ENCODE data around the gene AKNA. TPM values are rescaled to one million over a fixed set of nuclear protein-coding genes. Genes with fewer than 3 reads are reported as not detected.
A peak's percentile ranks its signal among the peaks of the same experiment; 100 is the strongest.

The AKNA gene
- total and polyA plus RNA-seq, 12 donors = 4.8 to 37.3 (median 15.9) TPM

DNA sequence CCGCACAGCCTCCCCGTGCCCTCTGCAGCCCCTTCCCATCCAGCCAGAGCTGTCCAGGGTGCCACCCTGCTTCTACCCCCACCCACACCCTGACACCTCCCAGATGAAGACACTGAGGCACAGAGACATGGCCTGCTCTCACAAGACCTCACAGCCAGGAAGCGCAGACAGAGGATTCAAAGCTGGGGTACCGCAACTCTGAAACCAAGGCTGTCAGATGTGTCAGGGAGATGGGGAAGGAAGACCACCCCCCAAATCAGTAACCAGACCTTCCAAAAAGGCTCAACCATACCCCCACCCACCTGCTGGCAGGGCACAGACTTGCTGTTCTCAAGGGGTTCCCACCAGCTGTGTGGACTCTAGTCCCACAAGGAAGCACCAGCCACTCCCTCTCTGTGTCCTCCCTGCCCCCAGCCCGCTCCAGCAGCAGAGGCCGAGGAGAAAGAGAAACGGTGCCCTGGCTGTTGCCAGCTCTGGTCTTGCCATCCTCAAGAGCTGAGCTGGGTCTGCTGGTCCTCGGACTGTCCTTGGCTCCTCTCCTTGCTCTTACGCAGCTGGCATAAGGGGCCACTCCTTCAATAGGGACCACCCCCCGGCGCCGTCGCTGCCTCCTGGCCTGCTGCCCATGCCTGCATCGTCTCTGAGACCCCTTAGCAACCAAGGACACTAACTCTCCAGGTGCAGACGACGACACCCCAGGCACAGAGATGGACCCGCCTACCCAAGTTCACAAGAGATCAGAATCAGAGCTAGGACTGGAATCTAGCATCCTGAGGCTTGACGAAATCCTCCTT lies 699 bp downstream of the AKNA start:
- Histone ChIP-seq H3K4me1 (replicated peaks in 1 of 2) (peaks cover 27 to 65% of the 10 kb centered on the region in 2 donors), H3K27ac (peak overlapping the region in 4 of 5 donors; percentile 47 to 93 (median 80)), H3K9me3 (replicated peaks in 1 of 3) (no peaks in the 10 kb centered on the region), H3K27me3 (no peaks in the 10 kb centered on the region), H3K4me3 (peak overlapping the region in 3 of 4 donors; percentile 16 to 62 (median 18)), H3K36me3 (replicated peaks in 1 of 2) (no peaks in the 10 kb centered on the region)
- intact Hi-C loops (cut with DNase I) = no loop called here
- WGBS, 4 donors = 18 to 43% (median 29%) methylated on average over 12 to 18 of the region's 18 CpGs
- no peak for TF ChIP-seq CTCF (IDR thresholded peaks at IDR 0.05)
- no peak for TF ChIP-seq POLR2A (IDR thresholded peaks at IDR 0.05)
- DNase-seq = peak in 3 of 7 donors; percentile 31 to 83 (median 37)

- H3K4me3 ChIP-seq = peak overlapping the region in 1 of 4 donors; percentile 62
- H3K27ac ChIP-seq = peak overlapping the region in 4 of 5 donors; percentile 55 to 93 (median 80)
- DNase-seq = no peak
- TF ChIP-seq CTCF (IDR thresholded peaks at IDR 0.05) = no peak
- no peak for TF ChIP-seq POLR2A (IDR thresholded peaks at IDR 0.05)
- no peaks in the 10 kb centered on the region for H3K27me3 ChIP-seq
- 51 to 56% (median 53%) methylated on average over 10 of the region's 10 CpGs for WGBS, 4 donors
- intact Hi-C loops (cut with DNase I) = no loop called here
- peaks cover 26 to 62% of the 10 kb centered on the region in 2 donors for H3K4me1 ChIP-seq (replicated peaks in 1 of 2)
- no peaks in the 10 kb centered on the region for H3K9me3 ChIP-seq (replicated peaks in 1 of 3)
- H3K36me3 ChIP-seq (replicated peaks in 1 of 2) = no peaks in the 10 kb centered on the region
These were observed 1.4 kb downstream of the AKNA start for GRCh38 chr9:114386361-114386885.

DNA sequence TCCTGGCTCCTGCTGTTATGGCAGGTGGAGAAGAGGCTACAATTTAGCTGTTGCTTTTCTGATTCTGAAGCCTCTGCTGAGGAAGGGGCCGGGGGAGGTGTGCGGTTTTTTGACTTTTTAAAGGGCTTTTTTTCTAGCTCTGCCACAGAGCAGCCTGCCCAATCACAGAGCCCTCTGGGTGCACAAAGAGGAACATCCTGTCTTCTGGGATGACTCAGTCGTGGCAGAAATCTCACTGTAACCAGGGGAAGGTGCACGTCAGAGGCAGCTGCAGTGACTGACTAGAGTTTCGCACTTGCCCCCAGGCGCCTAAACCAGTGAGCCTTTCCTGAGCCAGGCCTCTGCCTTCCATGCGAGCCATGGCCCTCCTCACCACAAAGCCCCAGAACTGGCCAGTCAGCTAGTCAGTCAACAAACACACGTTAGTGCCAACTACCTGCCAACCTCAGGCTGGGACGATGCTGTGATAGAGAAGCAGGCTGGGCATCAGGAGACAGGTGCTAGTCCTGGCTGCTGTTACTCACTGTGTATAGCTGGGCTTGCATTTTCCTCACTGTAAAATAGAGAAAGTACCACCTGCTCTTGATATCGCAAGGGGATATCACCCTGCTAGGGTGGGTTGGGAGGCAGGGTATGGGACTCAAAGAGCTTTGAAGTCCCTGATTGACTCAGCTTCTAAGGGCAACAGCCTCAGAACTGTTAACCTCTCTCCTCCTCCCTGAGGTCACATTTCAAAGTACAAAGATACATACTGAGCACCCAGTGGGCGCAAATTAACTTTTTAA lies 2.2 kb downstream of the AKNA start:
- intact Hi-C loops (cut with DNase I) = no loop called here
- Histone ChIP-seq H3K27me3 (no peaks in the 10 kb centered on the region), H3K27ac (peak overlapping the region in 4 of 5 donors; percentile 55 to 93 (median 80)), H3K36me3 (replicated peaks in 1 of 2) (peaks cover 0 to 7% of the 10 kb centered on the region in 2 donors), H3K4me1 (replicated peaks in 1 of 2) (peaks cover 26 to 62% of the 10 kb centered on the region in 2 donors), H3K4me3 (peak overlapping the region in 1 of 4 donors; percentile 62), H3K9me3 (replicated peaks in 1 of 3) (no peaks in the 10 kb centered on the region)
- 50 to 60% (median 57%) methylated on average over 7 to 11 of the region's 11 CpGs for WGBS, 4 donors
- no peak for TF ChIP-seq CTCF (IDR thresholded peaks at IDR 0.05)
- peak; percentile 23 to 36 for TF ChIP-seq POLR2A (IDR thresholded peaks at IDR 0.05)
- DNase-seq = peak; percentile 68 to 96 (median 80)
